Endothelial cell of hepatic sinusoid (primary cell): ENCODE measurements around the gene SLC25A41.
"Not testable (repeated sequence)": the region's sequence is repeated elsewhere in the genome, so short reads cannot be mapped to it uniquely, and the experiment has no call there.

Experiments
- in situ Hi-C: cut with HindIII; loops from 2 replicates; pipeline ENCODE4 v1.10.0; 2017; ENCODE audit warnings: low sequenced_read_pairs

SLC25A41 gene

DNA sequence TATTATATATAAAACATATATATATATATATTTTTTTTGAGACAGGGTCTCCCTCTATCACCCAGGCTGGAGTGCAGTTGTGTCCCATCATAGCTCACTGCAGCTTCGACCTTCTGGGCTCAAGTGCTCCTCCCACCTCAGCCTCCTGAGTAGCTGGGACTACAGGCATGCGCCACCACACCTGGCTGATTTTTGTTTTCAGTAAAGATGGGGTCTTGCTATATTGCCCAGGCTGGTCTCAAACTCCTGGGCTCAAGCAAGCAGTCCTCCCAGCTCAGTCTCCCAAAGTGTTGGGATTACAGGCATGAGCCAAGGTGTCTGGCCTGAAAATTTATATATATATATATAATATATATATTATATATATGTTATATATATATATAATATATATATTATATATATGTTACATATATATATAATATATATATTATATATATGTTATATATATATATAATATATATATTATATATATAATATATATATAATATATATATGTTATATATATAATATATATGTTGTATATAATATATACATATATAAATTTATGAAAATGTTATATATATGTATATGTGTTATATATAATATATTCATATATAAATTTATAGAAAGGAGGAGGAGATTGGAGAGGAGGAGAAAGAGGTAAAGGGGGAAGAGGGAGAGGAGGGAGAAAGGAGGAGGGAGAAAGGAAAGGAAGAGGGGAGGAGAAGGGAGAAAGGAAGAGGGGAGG, 4.7 kb downstream of the SLC25A41 start:
- in situ Hi-C loops, result not testable (repeated sequence)

GRCh38 chr19:6427131-6427530, 6.4 kb downstream of the SLC25A41 start:
- in situ Hi-C loops, result no loop called here

- in situ Hi-C loops, result no loop called here
Measured at GRCh38 chr19:6425732-6426620, 7.6 kb downstream of the SLC25A41 start.

DNA sequence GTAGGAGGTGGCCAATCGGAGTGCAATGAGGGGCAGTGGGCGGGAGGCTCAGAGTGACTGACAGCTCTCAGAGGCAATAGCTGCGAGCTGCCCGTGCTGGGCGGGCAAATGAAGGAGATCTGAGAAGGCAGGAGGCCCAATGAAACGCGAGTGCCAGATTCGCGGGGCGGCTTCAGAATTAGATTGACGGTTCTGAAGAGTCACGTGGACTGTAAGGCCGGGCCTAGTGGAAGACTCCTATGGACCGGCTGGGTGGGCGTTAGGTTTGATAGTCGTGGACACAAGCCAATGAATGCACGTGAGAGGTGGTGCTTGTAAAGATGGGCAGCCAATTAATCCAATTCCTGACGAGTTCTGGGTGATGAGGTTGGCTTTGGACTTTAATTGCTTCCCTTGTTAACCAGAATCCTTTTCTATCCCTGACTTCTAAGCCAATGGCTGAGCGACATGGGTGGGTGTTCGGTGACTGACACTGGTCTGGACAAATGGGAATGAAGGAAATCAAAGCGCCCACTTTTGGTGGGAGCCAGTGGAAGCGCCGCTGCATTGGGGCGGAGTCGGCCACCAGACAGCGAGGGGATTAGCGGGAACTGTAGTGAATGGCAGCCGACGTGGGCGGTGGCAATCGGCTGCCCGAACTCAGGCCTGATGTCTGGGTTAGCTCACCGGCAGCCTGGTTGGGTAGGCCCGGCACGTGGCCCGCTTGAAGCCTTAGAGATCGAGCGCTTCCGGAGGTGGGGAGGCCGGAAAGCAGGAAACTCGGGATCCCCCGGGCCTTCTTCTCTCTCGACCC, 8.4 kb downstream of the SLC25A41 start:
- in situ Hi-C loops, result no loop called here

DNA sequence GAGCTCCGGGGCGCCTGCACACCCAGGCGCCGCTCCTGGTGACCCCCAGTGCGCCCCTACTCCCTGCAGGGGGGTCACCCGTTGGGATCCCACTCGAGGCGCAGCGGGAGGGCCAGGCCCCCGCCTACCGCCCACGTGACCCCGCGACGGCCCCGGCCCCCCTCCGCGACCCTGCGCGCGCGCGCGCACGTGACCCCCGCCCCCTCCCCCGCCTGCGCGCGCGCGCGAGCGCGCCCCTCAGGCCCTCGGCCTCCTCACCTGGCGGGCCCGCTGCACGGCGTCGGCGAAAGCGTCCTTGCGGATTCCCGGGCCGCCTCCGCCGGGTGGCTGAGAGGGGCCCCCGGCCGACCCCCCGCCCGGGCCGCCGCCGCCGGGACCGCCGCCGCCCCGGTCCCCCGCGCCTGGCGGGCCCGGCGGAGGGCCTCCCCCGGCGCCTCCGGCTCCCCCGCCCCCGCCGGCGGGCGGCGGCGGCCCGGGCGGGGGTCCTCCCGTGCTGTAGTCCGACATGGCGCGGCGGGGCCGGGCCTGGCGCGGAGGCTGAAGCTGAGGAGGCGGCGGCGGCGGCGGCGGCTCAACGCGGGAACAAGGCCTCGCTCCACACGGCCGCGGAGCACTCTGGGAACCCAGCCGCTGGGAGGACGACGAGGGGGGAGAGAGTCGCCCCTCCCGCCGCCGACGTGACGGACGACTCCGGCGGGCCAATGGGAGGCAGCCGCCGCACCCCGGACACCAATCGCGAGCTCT, 9.2 kb downstream of the SLC25A41 start, which contains the start of gene KHSRP:
TSS of gene KHSRP (minus strand) at position 617 of the 744 bp plus-strand sequence. CDS start at position 507, 110 bp downstream.
- in situ Hi-C loops, result no loop called here

- in situ Hi-C loops, result no loop called here
Measured at GRCh38 chr19:6423499-6424194, 9.9 kb downstream of the SLC25A41 start.

GRCh38 chr19:6421075-6422014, 12.2 kb downstream of the SLC25A41 start:
- in situ Hi-C loops, result no loop called here

DNA sequence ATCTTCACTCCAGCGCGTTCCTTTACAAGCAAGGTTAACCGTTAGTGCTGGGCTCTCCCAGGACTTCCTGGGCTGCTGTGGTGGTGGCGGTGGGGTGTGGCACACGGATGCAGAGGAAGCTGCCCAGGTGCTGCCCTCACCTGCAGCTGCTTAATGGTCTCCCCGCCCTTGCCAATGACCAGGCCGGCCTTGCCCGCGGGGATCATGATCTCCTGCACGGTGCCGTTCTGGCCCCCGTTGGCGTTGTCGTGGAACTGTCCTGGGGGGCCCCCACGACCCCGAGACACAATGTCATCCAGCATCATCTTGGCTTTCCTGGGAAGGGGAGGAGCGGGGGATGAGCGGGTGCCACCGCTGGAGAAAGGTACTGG, 15.0 kb downstream of the SLC25A41 start:
- in situ Hi-C loops, result no loop called here

DNA sequence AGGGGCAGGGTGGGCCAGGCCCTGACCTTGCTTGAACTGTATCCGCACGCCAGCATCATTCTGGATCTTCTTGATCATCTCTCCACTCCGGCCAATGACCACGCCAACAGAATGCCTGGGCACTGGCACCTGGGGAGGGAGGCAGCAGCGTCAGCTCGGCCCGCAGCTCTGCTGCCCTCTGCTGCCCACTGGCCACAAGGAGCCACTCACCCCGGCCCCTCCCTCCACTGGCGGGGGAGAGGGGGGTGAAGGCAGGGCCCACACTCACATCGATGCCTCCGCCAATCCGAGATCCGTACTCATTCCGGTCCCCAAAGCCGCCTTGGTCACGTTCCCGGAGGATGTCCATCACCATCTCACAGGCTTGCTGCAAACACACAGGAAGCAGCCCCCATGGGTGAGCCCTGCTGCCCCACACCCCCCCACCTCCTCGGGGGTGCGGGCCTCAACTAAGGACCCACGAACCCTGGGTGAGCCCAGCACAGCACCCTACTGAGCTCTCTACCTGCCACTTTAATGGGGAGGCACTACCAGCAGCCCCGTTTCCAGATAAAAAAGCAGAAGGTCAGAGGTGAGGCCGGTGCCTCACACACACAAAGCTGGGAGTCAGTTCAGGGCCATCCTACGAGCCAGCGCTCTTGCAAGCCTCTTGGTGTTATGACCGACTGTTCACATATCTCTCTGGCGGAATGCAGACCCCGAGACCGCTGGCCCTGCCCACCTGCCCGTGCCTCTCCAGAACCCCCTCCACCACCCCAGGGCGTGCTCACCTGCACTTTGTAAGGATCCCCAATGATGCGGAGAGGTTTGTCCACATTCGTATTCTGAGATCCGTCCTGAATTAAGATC, 15.6 kb downstream of the SLC25A41 start:
- in situ Hi-C loops, result no loop called here

DNA sequence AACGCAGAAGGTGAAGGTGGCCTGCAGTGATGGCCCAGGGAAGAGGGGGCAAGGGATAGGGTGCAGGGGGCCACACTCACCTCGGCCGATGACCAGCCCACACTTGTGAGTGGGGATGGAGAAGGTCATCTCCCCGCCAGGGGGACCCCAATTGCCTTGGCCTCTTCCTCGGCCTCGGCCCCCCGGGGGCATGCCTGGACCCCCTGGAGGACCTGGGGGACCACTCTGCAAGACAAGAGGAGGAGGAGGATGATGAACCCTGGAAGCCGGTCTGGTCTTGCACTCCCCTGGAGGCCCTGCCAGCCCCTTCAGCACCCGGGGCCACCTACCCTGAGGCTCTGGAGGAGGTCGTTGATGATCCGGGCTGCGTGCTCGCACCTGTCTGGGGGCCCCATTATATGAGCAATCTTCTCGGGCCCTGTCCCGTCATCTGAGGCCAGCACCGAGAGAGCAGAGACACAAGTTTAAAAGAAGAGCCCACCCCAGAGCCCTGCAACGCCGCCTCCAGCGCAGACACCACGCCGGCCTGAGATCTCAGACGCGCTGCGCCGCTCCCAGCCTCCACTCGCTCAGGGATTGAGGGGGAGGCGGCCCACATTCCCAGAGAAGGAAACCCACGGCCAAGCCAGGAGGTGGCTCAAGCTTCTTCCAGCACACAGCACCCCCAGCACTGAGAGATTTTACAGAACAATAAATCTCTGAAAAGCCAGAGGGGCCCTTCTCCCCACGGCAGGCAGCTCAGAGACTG, 16.7 kb downstream of the SLC25A41 start:
- in situ Hi-C loops, result no loop called here

DNA sequence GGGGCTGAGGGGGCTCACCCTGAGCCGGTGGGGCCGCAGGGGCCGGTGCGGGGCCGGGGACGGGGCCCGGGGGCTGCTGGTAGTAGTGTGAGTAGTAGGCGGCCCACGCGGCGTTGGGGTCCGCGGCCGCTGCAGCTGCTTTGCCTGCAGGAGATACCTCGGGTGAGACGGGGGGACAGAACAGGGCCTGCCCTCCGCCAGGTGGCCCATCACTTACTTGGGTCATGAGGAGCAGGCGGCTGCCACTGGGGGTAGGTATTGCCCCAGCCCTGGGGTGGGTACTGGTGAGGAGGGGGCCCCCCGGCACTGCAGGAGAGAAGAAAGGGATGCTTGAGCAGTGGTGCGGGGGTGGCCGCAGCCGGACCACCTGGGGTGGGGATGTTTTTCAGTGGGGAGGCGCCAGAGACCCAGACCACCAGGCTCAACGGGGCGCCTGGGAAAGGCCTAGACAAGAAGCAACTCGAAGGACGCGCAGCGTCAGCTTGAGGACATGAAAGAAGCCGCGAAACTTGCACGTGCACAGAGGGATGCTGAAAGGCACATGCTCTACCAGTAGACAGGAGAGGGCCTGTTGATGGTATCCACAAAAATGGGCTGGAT, 17.9 kb downstream of the SLC25A41 start:
- in situ Hi-C loops, result no loop called here

DNA sequence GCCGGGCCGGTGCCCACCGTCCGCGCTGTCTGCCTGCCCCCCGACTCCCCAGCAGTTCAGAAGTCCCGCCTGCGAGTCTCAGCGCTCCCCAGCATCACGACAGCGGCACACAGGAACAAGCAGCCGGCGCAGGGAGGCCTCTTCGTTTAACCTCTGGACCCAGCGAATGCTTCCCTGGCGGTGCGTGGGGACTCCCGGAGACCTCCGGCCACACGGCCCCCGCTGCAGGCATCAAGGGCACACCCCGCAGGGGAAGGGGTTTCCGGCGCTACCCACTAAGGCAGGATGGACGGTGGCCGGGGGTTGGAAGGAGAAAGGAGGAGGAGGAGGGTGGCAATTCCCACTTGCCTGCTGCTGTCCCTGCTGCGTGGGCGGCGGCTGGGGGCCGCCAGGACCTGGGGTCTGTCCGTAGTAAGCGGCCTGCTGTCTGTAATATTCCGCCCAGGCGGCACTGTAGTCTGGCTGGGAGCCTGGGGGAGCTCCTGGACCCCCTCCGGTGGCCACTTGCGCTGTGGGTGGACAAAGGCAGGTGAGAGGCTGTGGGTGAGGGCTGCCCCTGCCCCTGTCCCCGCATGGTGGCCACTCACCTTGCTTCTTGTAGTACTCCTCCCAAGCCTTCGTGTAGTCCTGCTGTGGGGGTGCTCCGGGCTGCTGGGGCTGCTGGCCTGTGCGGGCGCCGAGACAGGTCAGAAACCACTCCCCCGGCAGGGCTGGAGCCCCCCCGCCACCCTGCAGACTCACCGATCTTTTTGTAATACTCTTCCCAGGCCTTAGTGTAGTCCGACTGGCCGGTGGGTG, 18.6 kb downstream of the SLC25A41 start:
- in situ Hi-C loops, result no loop called here

DNA sequence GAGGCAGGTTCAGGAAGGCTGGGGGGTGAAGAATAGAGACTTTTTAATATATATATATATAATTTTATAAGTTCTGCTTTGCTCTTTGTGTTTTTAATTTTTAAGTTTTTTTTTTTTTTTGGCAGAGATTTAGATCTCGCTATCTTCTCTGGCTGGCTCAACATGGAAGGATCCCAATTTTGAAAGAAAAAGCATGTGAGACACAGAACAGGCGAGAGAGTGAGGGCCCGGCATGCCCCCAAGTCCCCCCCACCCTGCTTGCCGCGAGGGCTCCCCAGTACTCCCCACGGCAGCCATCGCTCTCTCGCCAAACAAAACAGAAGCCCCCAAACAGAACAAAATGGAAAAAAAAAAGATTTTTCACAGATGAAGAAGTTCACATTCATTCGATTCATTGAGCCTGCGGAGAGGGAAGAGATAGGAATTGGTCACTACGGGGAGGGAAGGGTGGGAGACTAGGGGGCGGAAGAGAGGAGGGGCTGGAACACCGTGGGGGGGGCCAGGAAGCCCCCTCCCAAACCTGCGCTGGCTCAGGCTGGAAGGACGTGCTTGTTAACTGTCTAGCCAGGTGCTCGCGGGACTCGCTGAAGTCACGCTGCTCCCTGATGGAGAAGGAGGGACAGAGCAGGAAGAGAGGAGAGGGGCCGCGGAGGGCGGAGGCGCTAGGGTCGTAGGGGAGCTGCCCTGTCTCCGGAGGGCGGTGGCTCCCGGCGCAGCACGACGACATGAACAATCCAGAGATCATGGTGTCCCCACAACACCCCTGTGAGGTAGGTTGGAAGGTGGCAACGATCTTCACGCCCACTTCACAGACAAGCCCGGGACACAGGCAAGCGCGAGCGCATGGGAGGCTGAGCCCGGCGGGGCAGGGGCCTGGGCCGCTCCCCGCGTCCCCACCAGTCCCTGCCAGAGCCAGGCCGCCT, 19.6 kb downstream of the SLC25A41 start:
- in situ Hi-C loops, result no loop called here

DNA sequence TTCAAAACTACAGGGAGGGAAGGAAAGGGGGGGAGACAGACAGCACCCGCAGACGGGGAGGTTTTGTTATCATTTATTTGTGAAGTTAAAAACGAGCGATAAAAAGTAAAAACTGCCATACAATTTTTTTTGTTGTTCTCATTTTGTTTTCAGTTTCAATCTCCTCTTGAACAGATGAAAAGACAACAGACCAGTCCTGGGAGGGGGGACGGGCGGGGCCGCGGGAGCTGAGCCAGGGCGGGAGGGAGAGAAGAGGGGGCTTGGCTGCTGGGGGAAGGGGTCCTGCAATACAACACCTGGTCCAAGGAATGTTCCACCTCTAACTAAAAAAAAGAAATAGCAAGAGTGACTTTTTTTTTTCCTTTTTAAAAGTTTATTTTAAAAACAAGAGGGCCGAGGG, 20.3 kb downstream of the SLC25A41 start:
- in situ Hi-C loops, result no loop called here
